ENCODE measurements around the gene OR6C74. TPM values are rescaled to one million over a fixed set of nuclear protein-coding genes. Genes with fewer than 3 reads are reported as not detected.

OR6C74 gene
- total RNA-seq (ENCODE audit: unreplicated experiment) = not detected
- long read RNA-seq = 0 reads

DNA sequence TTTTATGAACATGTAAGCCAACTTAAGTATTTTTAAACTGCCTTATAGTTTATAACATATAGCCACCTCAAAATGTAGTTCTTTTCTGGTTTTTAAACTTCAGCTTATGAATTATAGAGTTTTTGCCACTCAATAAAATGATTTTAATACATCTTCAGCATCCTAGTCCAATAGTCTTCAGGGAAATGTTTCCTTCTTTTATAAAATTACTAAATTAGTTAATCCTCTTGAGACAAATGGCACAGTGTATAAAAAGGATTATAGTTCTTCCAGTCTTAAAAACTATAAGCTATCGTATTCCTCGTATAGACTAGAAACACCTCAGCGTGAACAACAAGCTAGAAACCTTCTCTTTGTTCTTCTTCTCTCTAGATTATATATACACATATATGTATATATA is at the start of gene OR6C74:
Gene OR6C74, plus strand, starts transcription at position 301 of the 400 bp plus-strand sequence. CDS start 2,679 bp downstream, outside the sequence.
- Mint-ChIP-seq H3K9me3 (ENCODE audit: unreplicated experiment) (peaks cover 6% of the 10 kb centered on the region), H3K27me3 (ENCODE audit: unreplicated experiment) (no peaks in the 10 kb centered on the region), H3K4me1 (ENCODE audit: low read depth, unreplicated experiment) (no peaks in the 10 kb centered on the region), H3K27ac (ENCODE audit: unreplicated experiment) (no peak within 1 kb of the TSS), H3K36me3 (ENCODE audit: unreplicated experiment) (no peaks in the 10 kb centered on the region), H3K4me3 (ENCODE audit: unreplicated experiment) (no peak within 1 kb of the TSS)
- DNase-seq = no peak
- TF ChIP-seq, protein P1, sequence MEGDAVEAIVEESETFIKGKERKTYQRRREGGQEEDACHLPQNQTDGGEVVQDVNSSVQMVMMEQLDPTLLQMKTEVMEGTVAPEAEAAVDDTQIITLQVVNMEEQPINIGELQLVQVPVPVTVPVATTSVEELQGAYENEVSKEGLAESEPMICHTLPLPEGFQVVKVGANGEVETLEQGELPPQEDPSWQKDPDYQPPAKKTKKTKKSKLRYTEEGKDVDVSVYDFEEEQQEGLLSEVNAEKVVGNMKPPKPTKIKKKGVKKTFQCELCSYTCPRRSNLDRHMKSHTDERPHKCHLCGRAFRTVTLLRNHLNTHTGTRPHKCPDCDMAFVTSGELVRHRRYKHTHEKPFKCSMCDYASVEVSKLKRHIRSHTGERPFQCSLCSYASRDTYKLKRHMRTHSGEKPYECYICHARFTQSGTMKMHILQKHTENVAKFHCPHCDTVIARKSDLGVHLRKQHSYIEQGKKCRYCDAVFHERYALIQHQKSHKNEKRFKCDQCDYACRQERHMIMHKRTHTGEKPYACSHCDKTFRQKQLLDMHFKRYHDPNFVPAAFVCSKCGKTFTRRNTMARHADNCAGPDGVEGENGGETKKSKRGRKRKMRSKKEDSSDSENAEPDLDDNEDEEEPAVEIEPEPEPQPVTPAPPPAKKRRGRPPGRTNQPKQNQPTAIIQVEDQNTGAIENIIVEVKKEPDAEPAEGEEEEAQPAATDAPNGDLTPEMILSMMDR (IDR thresholded peaks at IDR 0.05; ENCODE audit: partially characterized antibody, unreplicated experiment) = no peak

GRCh38 chr12:55220725-55221124 is 23.7 kb upstream of the OR6C74 start, which contains the start of gene OR10A7:
OR10A7 (plus strand) TSS chr12:55221025; CDS start chr12:55221025, 0 bp downstream.
- Mint-ChIP-seq H3K27ac (ENCODE audit: unreplicated experiment) (no peak within 1 kb of the TSS), H3K9me3 (ENCODE audit: unreplicated experiment) (no peaks in the 10 kb centered on the region), H3K4me1 (ENCODE audit: low read depth, unreplicated experiment) (no peaks in the 10 kb centered on the region), H3K27me3 (ENCODE audit: unreplicated experiment) (no peaks in the 10 kb centered on the region), H3K4me3 (ENCODE audit: unreplicated experiment) (no peak within 1 kb of the TSS), H3K36me3 (ENCODE audit: unreplicated experiment) (no peaks in the 10 kb centered on the region)
- TF ChIP-seq, protein P1 (IDR thresholded peaks at IDR 0.05; ENCODE audit: partially characterized antibody, unreplicated experiment) = no peak
- no peak for DNase-seq

- H3K27ac Mint-ChIP-seq (ENCODE audit: unreplicated experiment) = no peak overlapping the region
- no peaks in the 10 kb centered on the region for H3K9me3 Mint-ChIP-seq (ENCODE audit: unreplicated experiment)
- TF ChIP-seq, protein P1 (IDR thresholded peaks at IDR 0.05; ENCODE audit: partially characterized antibody, unreplicated experiment) = no peak
- no peak for DNase-seq
- no peaks in the 10 kb centered on the region for H3K4me1 Mint-ChIP-seq (ENCODE audit: low read depth, unreplicated experiment)
- no peaks in the 10 kb centered on the region for H3K27me3 Mint-ChIP-seq (ENCODE audit: unreplicated experiment)
- no peak overlapping the region for H3K4me3 Mint-ChIP-seq (ENCODE audit: unreplicated experiment)
- no peaks in the 10 kb centered on the region for H3K36me3 Mint-ChIP-seq (ENCODE audit: unreplicated experiment)
Measured at GRCh38 chr12:55226523-55226922, 17.9 kb upstream of the OR6C74 start.

DNA sequence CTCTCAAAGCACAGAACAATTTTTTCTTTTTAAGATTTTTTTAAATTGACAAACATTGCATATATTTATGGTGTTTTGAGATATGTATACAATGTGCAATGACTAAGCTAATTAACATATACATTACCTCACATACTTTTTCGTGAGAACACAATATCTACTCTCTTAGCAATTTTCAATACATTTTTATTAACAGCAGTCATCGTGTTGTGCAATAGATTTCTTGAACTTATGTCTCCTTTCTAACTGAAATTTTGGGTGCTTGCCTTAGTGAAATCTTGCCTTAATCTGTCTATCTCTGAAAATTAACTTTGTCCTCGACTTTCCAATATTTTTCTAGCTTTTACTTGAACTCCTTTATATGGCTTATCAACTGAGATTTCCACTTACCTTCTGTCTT is 16.8 kb upstream of the OR6C74 start:
- TF ChIP-seq, protein P1 (IDR thresholded peaks at IDR 0.05; ENCODE audit: partially characterized antibody, unreplicated experiment) = no peak
- Mint-ChIP-seq H3K9me3 (ENCODE audit: unreplicated experiment) (no peaks in the 10 kb centered on the region), H3K27me3 (ENCODE audit: unreplicated experiment) (no peaks in the 10 kb centered on the region), H3K4me1 (ENCODE audit: low read depth, unreplicated experiment) (no peaks in the 10 kb centered on the region), H3K36me3 (ENCODE audit: unreplicated experiment) (no peaks in the 10 kb centered on the region), H3K4me3 (ENCODE audit: unreplicated experiment) (no peak overlapping the region), H3K27ac (ENCODE audit: unreplicated experiment) (no peak overlapping the region)
- no peak for DNase-seq

GRCh38 chr12:55246159-55246558 is 1.8 kb downstream of the OR6C74 start:
- Mint-ChIP-seq H3K27ac (ENCODE audit: unreplicated experiment) (no peak overlapping the region), H3K4me3 (ENCODE audit: unreplicated experiment) (no peak overlapping the region), H3K4me1 (ENCODE audit: low read depth, unreplicated experiment) (no peaks in the 10 kb centered on the region), H3K27me3 (ENCODE audit: unreplicated experiment) (no peaks in the 10 kb centered on the region), H3K36me3 (ENCODE audit: unreplicated experiment) (no peaks in the 10 kb centered on the region), H3K9me3 (ENCODE audit: unreplicated experiment) (peaks cover 5% of the 10 kb centered on the region)
- no peak for DNase-seq
- TF ChIP-seq, protein P1 (IDR thresholded peaks at IDR 0.05; ENCODE audit: partially characterized antibody, unreplicated experiment) = no peak

All from glutamatergic neuron (in vitro differentiated cells).